Endothelial cell of umbilical vein (primary cell): ENCODE results near the gene SLC25A44. TPM values are rescaled to one million over a fixed set of nuclear protein-coding genes. Genes with fewer than 3 reads are reported as not detected.

Experiments used
- BruUV-seq: library from RNA; stranded (reverse); fragments of 400-500 nt; replicated peaks from 2 replicates; lab custom pipeline; 2021; lab: Mats Ljungman, UMichigan
- CTCF ChIA-PET: fragments of 300-600, 350-600 bp; sonication (Branson Sonifier 250); formaldehyde crosslinking; loops from one replicate; lab custom pipeline; 2021; ENCODE audit warnings: antibody characterized with exemption, inconsistent platforms; lab: Charles Lee
- POLR2A ChIA-PET: fragments of 300-600, 350-600 bp; sonication (Branson Sonifier 250); formaldehyde crosslinking; loops from one replicate; lab custom pipeline; 2021; ENCODE audit warnings: antibody characterized with exemption, inconsistent platforms; lab: Charles Lee
- DNase-seq: peaks from one replicate; pipeline ENCODE4 v3.0.0-alpha.2; 2011; ENCODE audit warnings: low read depth, low spot score
- FAIRE-seq: peaks from 2 replicates; lab custom pipeline; 2011; peaks lifted over from hg19 to GRCh38; lab: Jason Lieb, UNC
- H2AFZ ChIP-seq: 2 replicates; pipeline ENCODE4 v1.6.0; 2012; ENCODE audit warnings: low read depth, low read length, control low read depth, inconsistent platforms
- H3K27ac ChIP-seq: 2 replicates; pipeline ENCODE4 v1.5.1; 2011; ENCODE audit warnings: low read depth, mild to moderate bottlenecking, control low read depth, low read length, moderate library complexity; ENCODE audit not compliant: insufficient read depth
- H3K27me3 ChIP-seq, 2 experiments: 2 replicates each; pipeline versions ENCODE4 v1.6.0 to v1.6.1; 2011; ENCODE audit warnings: low read length in 2 of 2, mixed read lengths in 1 of 2; ENCODE audit not compliant: control insufficient read depth in 2 of 2, insufficient read depth in 2 of 2
- H3K36me3 ChIP-seq, 2 experiments: 2 replicates in 1 of 2; 3 replicates in 1 of 2; pipeline ENCODE4 v1.5.1; 2011; ENCODE audit warnings: low read length in 2 of 2, mild to moderate bottlenecking in 1 of 2, moderate library complexity in 1 of 2; ENCODE audit not compliant: control insufficient read depth in 2 of 2, insufficient read depth in 2 of 2; ENCODE audit errors: extremely low read depth in 1 of 2
- H3K4me1 ChIP-seq: 3 replicates; pipeline ENCODE4 v1.5.1; 2011; ENCODE audit warnings: mild to moderate bottlenecking, low read length; ENCODE audit not compliant: control insufficient read depth, insufficient read depth; ENCODE audit errors: extremely low read depth
- H3K4me2 ChIP-seq: 2 replicates; pipeline ENCODE4 v1.6.1; 2011; ENCODE audit warnings: low read length, control low read depth, mixed read lengths; ENCODE audit not compliant: insufficient read depth
- H3K4me3 ChIP-seq, 3 experiments: fragments of 200-600 bp in 1 of 3; sonication (generic), shearing (Covaris generic) in 1 of 3; replicated peaks in 1 of 3; 2 replicates each; pipeline ENCODE4 v1.5.1; 2011 to 2016; ENCODE audit warnings: control low read depth in 3 of 3, low read length in 3 of 3, mild to moderate bottlenecking in 2 of 3, inconsistent platforms in 1 of 3, low read depth in 1 of 3, moderate library complexity in 1 of 3; ENCODE audit not compliant: insufficient read depth in 1 of 3
- H3K79me2 ChIP-seq: 2 replicates; pipeline ENCODE4 v1.6.0; 2012; ENCODE audit warnings: low read length, inconsistent platforms; ENCODE audit not compliant: control insufficient read depth, insufficient read depth
- H3K9ac ChIP-seq: replicated peaks from 2 replicates; pipeline ENCODE3; 2011; ENCODE audit warnings: low read length, control low read depth; ENCODE audit not compliant: insufficient read depth; ENCODE audit errors: extremely low read depth
- H3K9me1 ChIP-seq: replicated peaks from 3 replicates; pipeline ENCODE4 v1.6.0; 2011; ENCODE audit warnings: mild to moderate bottlenecking, low read length; ENCODE audit not compliant: control insufficient read depth, insufficient read depth; ENCODE audit errors: extremely low read depth
- H3K9me3 ChIP-seq: replicated peaks from 2 replicates; pipeline ENCODE4 v1.5.1; 2012; ENCODE audit warnings: low read length, inconsistent platforms; ENCODE audit not compliant: control insufficient read depth, insufficient read depth
- H4K20me1 ChIP-seq: replicated peaks from 2 replicates; pipeline ENCODE3; 2011; ENCODE audit warnings: mild to moderate bottlenecking, low read length; ENCODE audit not compliant: control insufficient read depth, insufficient read depth; ENCODE audit errors: extremely low read depth
- CTCF ChIP-seq, 2 donors: IDR thresholded peaks; 1 replicate in 1 of 2; 2 replicates in 1 of 2; pipeline ENCODE4 v1.5.1; 2011; ENCODE audit warnings: low read length in 2 of 2, mild to moderate bottlenecking in 2 of 2, moderate library complexity in 2 of 2, control low read depth in 1 of 2, inconsistent platforms in 1 of 2, low read depth in 1 of 2; ENCODE audit not compliant: insufficient read depth in 1 of 2; ENCODE audit errors: extremely low read depth in 1 of 2
- FOS ChIP-seq: IDR thresholded peaks from 2 replicates; pipeline ENCODE4 v1.6.1; 2011; ENCODE audit warnings: mild to moderate bottlenecking, low read length, moderate library complexity, borderline replicate concordance; ENCODE audit not compliant: insufficient read depth
- dilution Hi-C: fragments of 300-500 bp; cut with MboI; formaldehyde crosslinking; loops from one replicate; pipeline ENCODE4 v1.15.0; 2019; ENCODE audit warnings: low sequenced_read_pairs; ENCODE audit not compliant: extremely low pct_ligation_motif_present
- intact Hi-C: fragments of 100-400 bp; cut with micrococcal nuclease; formaldehyde crosslinking; loops from one replicate; pipeline ENCODE4 v1.10.0; 2022
- polyA plus RNA-seq, 4 experiments: library from polyadenylated mRNA; depleted of rRNA in 3 of 4; stranded (reverse) in 3 of 4; unstranded in 1 of 4; fragments of >200 nt; gene quantifications; 2 replicates each; pipeline versions ENCODE4 v1.2.1 to v1.2.3, GENCODE V29; 2011 to 2012; ENCODE audit warnings: missing spikeins in 1 of 4
- total RNA-seq: library from RNA; stranded (reverse); gene quantifications from 2 replicates; pipeline ENCODE4 v1.2.3, GENCODE V29; 2021

SLC25A44 gene
- total and polyA plus RNA-seq, 2 donors (not counting 3 experiments of a cell fraction or from before 2014, with no cell fraction given): 24.0 to 30.6 TPM

GRCh38 chr1:156146020-156146768 is 47.7 kb upstream of the SLC25A44 start:
- TF ChIP-seq CTCF (IDR thresholded peaks at IDR 0.05; ENCODE audit: extremely low read depth in 1 of 2, insufficient read depth in 1 of 2, low read depth in 1 of 2, low read length in 2 of 2) (peak; percentile 63 to 67), FOS (no peak)
- CTCF ChIA-PET: interaction anchor here (0.6 to 14.2 kb wide), 36 partner anchors 9 to 173 kb away, joined by 3 to 489 read pairs (median 5); partner anchors contain the start of genes PAQR6, PMF1 and SLC25A44
- Histone ChIP-seq H4K20me1 (no peaks in the 10 kb centered on the region), H3K9me1 (no peaks in the 10 kb centered on the region), H3K4me3 (peak overlapping the region in 1 of 3 experiments; percentile 5), H3K9ac (peak overlapping the region; percentile 17), H3K79me2 (no peaks in the 10 kb centered on the region), H3K27ac (peak overlapping the region; percentile 18), H3K4me2 (peak overlapping the region; percentile 18), H3K9me3 (no peaks in the 10 kb centered on the region), H3K4me1 (peaks cover 24% of the 10 kb centered on the region), H3K36me3 (no peaks in the 10 kb centered on the region), H3K27me3 (no peaks in the 10 kb centered on the region), H2AFZ (peak overlapping the region; percentile 54)
- peak; percentile 99 for FAIRE-seq
- intact Hi-C loops: loop anchor here (1.0 kb wide), 5 partner anchors 47 to 173 kb away; partner anchors contain the start of gene PMF1
- peak; percentile 92 for DNase-seq
- BruUV-seq: no TSS peak
- POLR2A ChIA-PET: interaction anchor here (0.5 to 2.4 kb wide), 4 partner anchors 15 to 79 kb away, joined by 3 to 8 read pairs (median 4); partner anchors contain the start of gene PMF1
- dilution Hi-C loops: no loop called here
